ENCODE results near the gene FAM193A. TPM values are rescaled to one million over a fixed set of nuclear protein-coding genes. Genes with fewer than 3 reads are reported as not detected.
"Not testable (repeated sequence)": the region's sequence is repeated elsewhere in the genome, so short reads cannot be mapped to it uniquely, and the experiment has no call there.

FAM193A gene
- total RNA-seq, 1 donor from 2014 or later, result 14.5 TPM

DNA sequence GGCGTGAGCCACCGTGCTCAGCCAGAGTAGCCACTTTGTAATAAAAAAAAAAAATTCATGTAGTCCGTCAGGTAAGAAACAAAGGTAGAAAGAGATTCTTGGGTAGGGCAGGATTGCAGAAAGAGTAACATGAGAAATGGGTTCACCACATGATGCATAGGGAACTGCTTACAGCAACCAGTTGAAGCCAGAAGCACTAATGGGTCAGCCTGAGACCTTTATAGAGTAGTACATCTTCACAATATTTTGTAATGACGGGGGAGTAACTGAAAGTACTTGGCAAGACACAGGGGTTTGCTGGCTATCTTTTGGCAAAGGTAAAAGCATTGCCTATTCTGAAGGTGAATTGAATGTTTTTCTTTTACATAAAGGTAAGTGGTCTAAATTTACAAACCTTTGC lies 29.1 kb downstream of the FAM193A start:
- DNase-seq (no peak), ATAC-seq (ENCODE audit: poor library complexity) (no peak)
- intact Hi-C loops (cut with DNase I), result no loop called here

DNA sequence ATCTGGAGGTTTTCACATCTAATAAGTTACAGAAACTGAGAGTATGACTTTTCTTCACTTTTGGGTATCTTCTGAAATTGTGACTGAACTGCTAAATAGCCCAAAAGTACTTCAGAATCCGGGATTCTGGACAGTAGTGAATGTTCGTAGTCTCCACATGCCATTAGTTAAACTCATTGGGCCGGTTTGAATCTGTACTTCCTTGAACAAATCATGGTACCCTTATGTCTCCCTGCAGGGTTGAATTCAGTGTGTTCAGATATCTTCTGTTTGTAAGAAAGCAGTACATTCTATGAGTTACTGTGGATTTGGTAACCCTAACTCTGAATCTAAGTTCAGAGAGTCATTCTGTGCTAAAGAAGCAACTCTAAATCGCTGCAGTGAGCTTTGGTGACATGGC lies 33.6 kb downstream of the FAM193A start:
- ATAC-seq (ENCODE audit: poor library complexity), result no peak
- DNase-seq, result no peak
- intact Hi-C loops (cut with DNase I), result no loop called here

DNA sequence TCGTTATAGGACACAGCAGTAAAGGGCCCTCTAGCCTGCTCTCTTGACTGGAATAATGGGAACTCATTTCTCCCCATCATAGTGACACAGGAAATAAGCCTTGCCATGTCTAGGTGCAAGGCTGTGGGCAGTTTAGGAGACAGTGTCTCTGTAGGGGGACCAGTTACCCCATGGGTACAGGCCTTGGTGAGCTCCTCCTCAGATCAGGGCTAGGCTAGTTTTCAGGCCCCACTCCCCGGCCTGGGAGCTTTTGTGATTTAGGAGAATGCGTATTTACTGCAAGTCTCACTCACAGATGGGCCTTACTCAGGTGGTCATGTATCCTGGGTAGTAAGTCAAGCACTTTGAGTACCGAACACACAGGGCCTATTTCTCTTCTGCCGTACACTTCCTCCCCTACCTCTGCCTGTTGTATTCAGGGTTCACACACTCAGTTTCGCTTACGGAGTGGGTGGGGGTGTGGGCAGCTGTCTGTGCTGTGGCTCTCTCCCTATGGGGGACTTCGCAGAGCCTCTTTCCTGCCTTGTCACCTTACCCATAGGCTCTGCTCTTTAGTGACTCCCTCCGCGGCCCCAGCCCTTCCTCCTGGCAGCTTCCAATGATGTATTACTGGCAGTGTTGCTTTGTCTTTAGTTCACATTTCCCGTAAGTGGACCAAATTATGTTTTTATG lies 34.2 kb downstream of the FAM193A start:
- ATAC-seq (ENCODE audit: poor library complexity) (peak; percentile 33), DNase-seq (peak; percentile 59)
- intact Hi-C loops (cut with DNase I), result no loop called here

DNA sequence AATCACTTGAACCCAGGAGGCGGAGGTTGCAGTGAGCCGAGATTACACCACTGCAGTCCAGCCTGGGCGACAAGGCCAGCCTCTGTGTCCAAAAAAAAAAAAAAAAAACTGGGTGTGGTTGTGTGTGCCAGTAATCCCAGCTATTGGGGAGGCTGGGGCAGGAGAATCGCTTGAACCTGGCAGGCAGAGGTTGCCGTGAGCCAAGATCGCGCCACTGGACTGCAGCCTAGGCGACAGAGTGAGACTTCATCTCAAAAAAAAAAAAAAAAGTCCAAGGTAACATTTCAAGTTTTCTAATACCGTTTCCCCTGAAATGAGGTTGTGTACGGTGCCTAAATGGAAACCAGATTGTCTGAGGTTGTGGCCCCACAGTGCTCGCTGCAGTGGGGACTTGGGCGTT lies 35.6 kb downstream of the FAM193A start:
- intact Hi-C loops (cut with DNase I), result no loop called here
- DNase-seq (no peak), ATAC-seq (ENCODE audit: poor library complexity) (no peak)

DNA sequence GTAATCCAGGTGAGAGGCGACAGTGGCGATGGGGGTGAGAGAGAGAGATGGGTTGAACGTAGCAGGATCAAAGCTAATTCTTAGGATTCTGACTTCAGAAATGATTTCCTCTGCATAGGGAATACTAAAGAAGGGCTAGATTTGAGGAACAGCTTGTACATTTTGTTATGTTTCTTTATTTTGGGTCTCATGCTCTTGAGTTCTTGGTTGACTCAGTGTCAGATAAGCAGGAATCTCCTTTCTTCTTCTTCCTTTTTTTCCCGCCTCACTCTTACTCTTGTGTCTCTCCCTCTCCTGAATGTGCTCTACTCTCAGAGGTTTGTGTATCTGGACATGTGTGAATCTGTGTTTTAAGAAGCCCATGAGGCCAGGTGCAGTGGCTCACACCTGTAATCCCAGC lies 36.4 kb downstream of the FAM193A start:
- intact Hi-C loops (cut with DNase I), result no loop called here
- ATAC-seq (ENCODE audit: poor library complexity) (no peak), DNase-seq (no peak)

DNA sequence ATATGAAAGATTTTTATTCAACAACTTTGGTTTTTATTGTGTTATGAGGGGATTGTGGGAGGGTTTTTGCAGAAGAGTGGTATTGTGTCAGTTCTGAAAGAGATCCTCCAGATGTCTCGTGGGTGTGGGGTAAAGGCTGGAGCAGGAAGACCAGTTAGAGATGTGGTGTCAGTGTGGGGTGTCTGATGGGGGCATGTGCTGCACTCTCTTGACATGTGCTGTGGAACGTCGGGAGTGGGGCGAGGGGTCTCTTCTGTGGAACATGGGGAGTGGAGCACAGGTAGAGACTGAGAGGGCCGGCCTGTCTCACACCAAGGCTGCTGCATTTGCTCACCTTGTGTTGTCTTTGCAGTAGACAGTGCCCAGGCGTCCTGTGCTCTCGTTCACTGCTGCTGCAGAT lies 37.6 kb downstream of the FAM193A start:
- no peak for ATAC-seq (ENCODE audit: poor library complexity)

DNA sequence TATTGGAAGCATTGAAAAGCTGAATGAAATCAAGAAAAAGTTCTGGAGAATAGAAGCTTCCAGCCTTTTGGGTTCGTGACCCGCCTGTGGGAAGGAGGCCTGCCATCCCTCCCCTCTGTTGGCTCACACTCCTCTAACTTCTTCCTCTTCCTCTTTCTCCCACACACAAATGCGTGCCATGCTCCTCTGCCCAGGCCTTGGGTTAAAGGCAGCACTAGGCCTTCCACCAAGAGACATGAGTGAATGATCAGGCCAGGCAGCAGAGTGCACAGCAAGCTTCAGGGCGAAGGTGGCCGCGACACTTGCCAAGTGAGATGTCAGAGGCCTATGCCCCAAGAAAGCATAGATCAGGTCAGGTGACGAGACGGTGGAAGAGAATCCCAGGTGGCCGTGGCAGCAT lies 38.4 kb downstream of the FAM193A start:
- ATAC-seq (ENCODE audit: poor library complexity) (peak; percentile 30), DNase-seq (no peak)
- intact Hi-C loops (cut with DNase I), result no loop called here

More for the DNA sequence above, 37.6 kb downstream of the FAM193A start:
- no peak for DNase-seq
- intact Hi-C loops (cut with DNase I), result no loop called here

DNA sequence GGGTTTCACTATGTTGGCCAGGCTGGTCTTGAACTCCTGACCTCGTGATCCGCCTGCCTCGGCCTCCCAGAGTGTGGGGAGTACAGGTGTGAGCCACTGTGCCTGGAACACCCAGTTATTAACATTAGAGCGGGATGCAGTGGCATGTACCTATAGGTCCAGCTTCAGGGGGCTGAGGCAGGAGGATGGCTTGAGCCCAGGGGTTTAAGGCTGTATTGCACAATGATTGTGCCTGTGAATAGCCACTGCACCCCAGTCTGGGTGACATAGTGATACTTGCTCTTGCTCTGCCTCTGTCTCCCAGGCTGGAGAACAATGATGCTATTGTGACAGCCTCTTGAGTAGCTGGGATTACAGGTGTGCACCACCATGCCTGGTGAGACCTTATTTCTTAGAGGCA lies 39.8 kb downstream of the FAM193A start:
- no peak for ATAC-seq (ENCODE audit: poor library complexity)
- DNase-seq, result no peak
- intact Hi-C loops (cut with DNase I), result no loop called here

DNA sequence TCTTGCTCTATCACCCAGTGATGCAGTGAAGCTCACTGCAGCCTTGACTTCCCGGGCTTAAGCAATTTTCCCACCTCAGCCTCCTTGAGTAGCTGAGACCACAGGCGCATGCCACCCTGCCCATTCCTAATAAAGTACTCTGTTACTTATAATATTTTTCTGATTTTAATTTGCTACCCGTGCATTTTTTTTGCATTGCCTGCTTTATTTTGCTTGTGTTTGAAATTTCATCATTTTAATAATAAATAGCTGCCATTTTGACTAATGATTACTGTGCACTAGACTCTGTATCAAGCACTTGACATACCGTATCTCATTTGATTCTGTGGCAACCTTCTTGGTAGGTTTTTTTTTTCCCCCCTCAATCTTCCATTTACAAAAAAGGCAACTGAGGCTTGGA lies 41.7 kb downstream of the FAM193A start:
- intact Hi-C loops (cut with DNase I), result no loop called here
- DNase-seq (no peak), ATAC-seq (ENCODE audit: poor library complexity) (no peak)

DNA sequence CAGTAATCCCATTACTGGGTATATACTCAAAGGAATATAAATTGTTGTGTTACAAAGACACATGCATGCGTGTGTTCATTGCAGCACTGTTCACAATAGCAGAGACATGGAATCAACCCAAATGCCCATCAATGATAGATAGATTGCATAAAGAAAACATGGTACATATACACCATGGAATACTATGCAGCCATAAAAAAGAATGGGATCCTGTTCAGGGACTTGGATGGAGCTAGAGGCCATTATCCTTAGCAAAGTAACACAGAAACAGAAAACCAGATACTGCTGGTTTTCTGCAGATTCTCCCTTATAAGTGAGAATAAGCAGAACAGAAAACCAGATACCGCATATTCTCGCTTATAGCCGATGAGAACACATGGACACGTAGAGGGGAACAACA lies 43.5 kb downstream of the FAM193A start:
- intact Hi-C loops (cut with DNase I), result no loop called here
- DNase-seq, result no peak
- ATAC-seq (ENCODE audit: poor library complexity), result no peak

DNA sequence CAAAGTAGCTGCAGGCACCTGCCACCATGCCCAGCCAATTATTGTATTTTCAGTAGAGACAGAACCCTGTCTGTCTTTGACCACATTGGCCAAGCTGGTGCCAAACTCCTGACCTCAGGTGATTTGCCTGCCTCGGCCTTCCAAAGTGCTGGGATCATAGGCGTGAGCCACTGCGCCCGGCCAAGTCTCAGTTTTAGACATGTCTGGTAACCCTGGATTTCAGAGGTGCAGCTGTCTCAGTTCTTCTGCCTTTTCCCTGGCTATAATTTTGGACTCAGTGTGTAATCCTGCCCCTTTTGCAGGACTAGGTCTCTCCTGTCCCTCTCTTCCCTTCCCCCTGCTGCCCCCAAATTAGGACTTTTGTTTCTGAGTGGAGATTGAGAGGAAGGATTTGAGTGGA lies 46.6 kb downstream of the FAM193A start:
- ATAC-seq (ENCODE audit: poor library complexity) (peak; percentile 6), DNase-seq (no peak)
- intact Hi-C loops (cut with DNase I), result no loop called here

DNA sequence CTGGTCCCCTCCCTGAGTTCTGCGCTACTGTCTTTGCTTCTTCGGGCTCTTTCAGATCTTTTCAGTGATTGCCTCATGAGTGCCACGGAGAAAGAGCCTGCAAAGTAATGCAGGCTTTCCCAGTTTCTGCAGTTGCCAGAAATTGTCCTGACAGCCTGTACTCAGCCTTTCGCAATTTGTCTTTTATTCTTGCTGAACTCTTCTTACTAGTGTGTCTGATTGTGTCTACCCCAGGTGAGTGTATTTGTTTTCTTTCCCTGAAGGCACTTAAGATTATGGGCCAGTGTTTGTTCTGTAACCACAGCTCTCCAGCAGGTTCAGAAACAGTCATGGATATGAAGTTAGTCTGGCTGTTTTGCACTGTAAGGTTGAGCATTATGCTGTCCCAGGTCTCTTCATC lies 47.1 kb downstream of the FAM193A start:
- intact Hi-C loops (cut with DNase I), result no loop called here
- ATAC-seq (ENCODE audit: poor library complexity), result peak; percentile 66
- DNase-seq, result no peak

DNA sequence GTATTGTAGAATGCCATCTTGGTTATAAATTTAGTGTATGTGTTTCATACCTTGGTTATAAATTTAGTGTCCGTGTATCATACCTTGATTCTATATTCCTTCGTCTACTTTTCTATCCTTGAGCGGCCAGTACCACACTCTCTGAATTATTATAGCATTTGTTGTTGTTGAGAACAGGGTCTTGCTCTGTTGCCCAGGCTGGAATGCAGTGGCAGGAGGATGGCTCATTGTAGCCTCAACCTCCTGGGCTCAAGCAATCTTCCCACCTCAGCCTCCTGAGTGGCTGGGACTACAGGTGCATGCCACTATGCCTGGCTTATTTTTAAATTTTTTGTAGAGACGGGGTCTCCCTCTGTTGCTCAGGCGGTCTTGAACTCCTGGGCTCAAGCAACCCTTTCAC lies 50.1 kb downstream of the FAM193A start:
- intact Hi-C loops (cut with DNase I), result no loop called here
- ATAC-seq (ENCODE audit: poor library complexity), result no peak

DNA sequence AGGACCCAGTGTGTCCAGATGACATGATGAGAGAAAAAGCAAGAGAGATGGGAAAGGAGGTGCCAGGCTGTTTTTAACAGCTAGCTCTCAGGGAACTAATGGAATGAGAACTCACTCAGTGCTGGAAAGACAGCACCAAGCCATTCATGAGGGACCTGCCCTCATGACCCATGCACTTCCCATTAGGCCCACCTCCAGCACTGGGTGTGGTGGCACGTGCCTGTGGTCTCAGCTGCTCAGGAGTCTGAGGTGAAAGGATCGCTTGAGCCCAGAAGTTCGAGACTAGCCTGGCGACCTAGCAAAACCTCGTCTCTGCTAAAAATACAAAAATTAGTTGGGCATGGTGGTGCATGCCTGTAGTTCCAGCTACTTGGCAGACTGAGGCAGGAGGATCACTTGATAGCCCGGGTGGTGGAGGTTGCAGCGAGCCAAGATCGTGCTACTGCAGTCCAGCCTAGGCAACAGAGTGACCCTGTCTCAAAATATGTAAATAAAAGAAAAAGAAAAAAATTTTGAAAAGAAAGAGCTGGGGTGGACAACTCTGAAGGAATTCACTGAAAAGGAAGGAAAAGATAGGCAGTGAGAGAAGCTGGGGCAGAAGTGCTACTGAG lies 50.9 kb downstream of the FAM193A start:
- no peak for DNase-seq
- peak; percentile 45 for ATAC-seq (ENCODE audit: poor library complexity)
- intact Hi-C loops (cut with DNase I), result no loop called here

More for the DNA sequence above, 50.1 kb downstream of the FAM193A start:
- no peak for DNase-seq

DNA sequence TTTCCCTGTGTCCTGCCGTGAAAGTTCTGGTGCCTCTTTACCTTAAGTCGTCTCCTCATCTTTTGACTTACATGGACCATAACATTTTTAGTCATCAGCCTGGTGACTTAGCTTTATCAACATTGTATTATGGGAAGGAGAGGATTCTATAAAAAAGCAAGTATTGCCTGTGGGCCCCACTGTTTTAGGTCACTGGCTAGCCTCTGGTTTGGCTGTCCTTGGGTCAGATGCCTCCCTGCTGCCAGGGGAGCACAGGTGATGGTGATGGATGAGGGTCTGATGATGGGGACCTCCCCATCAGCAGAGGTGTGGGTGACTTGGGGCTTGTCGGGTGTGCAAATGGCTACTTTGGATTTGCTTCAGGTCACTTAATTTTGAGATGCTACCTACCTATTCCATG lies 51.8 kb downstream of the FAM193A start:
- DNase-seq (no peak), ATAC-seq (ENCODE audit: poor library complexity) (no peak)
- intact Hi-C loops (cut with DNase I), result no loop called here

DNA sequence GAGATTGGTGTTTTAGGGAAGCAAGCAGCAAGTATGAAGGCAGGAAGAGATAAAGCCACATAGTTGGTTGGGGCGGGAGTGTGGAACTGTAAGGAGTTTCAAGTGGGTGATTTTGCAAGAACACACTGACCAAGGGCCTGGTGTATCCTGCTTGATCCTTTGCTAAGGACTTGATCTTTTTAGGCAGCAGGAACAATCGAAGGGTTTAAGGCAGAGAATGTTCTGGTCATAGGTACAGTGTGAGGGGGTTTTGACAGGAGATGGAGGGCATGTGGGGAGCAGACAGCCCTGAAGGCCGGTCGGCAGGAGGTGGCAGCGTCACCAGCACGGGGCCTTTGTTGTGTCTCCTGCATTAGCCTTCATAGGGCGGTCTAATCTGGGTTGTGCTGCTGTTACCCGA lies 54.7 kb downstream of the FAM193A start:
- intact Hi-C loops (cut with DNase I), result no loop called here
- ATAC-seq (ENCODE audit: poor library complexity) (peak; percentile 52), DNase-seq (no peak)

DNA sequence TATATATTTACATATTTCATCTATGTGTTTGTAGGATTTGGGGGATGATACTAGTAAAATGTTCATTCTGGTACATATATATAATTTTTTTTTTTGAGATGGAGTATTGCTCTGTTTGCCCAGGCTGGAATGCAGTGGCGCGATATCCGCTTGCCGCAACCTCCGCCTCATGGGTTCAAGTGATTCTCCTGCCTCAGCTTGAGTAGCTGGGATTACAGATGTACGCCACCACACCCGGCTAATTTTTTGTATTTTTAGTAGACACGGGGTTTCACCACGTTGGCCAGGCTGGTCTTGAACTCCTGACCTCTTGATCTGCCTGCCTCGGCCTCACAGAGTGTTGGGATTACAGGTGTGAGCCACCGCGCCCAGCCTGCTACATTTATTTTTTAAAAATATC lies 55.6 kb downstream of the FAM193A start:
- ATAC-seq (ENCODE audit: poor library complexity); intact Hi-C loops (cut with DNase I); DNase-seq: not testable (repeated sequence)

DNA sequence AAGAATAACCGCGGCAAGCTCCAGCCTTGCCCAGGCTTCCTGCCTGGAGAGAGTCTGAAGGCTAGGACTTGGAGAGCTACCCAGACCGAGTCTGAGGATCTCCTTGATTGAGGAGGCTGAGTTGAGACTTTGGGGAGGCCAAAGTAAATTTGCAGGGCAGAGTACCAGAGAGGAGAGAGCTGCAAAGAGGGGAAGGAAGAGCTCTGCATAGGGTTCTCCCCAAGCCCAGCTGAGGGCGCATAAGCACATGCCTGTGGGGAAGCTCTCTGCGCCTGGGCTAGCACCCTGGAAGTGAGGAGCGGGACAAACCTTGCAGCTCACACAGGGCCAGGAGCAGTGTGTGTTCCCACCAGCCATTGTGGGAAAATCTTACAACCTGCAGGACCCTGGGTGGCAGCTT lies 56.1 kb downstream of the FAM193A start:
- no peak for DNase-seq
- intact Hi-C loops (cut with DNase I), result no loop called here
- ATAC-seq (ENCODE audit: poor library complexity), result no peak

DNA sequence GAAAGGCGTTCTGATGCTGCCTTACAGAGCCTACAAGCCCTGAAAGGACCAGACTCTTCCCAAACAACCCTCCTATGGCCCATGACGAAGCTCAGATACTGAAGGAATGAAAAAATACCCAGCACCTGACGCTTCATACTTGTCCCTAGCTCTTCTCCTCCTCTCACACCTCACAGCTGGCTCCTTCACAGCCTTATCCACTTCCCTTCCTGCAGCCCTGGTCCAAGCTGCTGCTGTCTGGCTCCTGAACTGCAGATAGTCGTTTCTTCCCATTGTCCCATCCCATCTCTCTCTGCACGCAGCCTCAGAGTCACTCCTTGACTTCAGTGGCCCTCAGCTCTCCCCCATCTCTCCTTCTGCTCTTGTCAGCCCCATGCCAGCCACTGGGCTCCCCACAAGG lies 56.6 kb downstream of the FAM193A start:
- intact Hi-C loops (cut with DNase I), result no loop called here
- DNase-seq (no peak), ATAC-seq (ENCODE audit: poor library complexity) (no peak)

DNA sequence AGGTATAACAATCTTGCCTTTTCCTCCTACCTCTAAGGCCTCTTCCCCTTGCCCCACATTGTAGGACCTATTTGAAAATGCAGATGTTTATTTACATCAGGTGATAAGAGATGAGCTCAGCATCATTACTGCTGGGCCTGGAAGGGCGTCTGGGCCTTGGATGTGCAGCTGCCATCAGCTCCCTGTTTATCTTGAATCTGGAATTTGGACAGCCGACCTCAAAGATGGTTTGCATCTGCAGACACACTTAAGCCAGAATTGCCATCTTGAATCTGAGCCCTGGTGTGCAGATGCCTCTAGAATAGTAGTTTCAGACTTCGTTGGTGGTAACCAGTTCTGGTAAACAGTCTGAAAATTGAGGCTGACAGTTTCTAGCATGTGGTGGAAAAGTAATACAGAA lies 59.0 kb downstream of the FAM193A start:
- intact Hi-C loops (cut with DNase I), result no loop called here
- DNase-seq, result no peak
- no peak for ATAC-seq (ENCODE audit: poor library complexity)

Measured in Right ventricle myocardium superior (tissue), 1 donor.